CD4-positive, alpha-beta T cell treated with Interleukin-6 at 100 ng/mL for 8 hours (primary cell): Measurements from ENCODE around the gene MAP4K4.
"Not testable (repeated sequence)": the region's sequence is repeated elsewhere in the genome, so short reads cannot be mapped to it uniquely, and the experiment has no call there.

Experiments
- DNase-seq: peaks from one replicate; pipeline ENCODE4 v3.0.0-alpha.2; 2020; ENCODE audit warnings: mixed read lengths, low spot score

The MAP4K4 gene

DNA sequence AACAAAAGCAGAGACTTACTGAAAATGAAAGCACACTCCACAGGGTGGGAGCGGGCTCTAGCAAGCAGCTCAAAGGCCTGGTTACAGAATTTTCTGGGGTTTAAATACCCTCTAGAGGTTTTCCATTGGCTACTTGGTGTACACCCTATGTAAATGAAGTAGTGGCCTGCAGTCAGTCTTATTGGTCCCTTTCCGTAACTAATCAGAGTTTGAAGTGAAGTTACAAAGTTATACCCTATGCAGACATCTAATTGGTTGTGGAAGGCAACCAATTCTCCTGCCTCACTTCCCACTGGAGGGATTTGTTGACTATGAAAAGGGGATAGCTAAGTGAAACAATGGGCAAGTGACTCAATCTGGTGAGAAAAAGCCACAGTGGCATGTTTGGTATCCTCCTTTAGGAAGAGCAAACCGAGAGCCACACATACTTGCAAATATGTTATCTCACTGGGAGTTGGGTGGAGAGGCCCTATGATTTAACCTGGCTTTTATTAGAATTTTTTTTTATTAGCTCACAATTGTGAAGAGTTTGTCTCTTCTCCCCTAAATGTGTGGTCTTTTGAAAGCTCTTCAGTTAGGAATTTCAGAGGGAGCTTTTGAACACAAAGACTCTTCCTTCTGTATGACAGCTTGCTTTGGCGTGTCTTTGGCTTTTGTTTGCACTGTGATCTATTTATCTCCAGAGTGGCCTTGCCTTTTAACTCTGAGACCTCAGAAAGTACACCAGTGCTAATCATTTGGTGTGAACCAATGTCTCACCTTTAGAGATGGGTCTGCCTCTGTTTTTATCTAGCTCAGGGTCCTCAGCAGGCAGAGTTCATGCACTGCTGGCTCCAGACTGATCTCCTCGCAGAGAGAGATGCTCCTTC lies 69.6 kb downstream of the MAP4K4 start:
- no peak for DNase-seq

GRCh38 chr2:101768556-101769220 lies 71.2 kb downstream of the MAP4K4 start:
- peak; percentile 23 for DNase-seq

- not testable (repeated sequence) for DNase-seq
Observed at GRCh38 chr2:101769726-101770125, 72.2 kb downstream of the MAP4K4 start.

- no peak for DNase-seq
Observed at GRCh38 chr2:101770726-101771125, 73.2 kb downstream of the MAP4K4 start.

- no peak for DNase-seq
Observed at GRCh38 chr2:101771227-101771902, 73.9 kb downstream of the MAP4K4 start.

GRCh38 chr2:101771910-101772321 lies 74.4 kb downstream of the MAP4K4 start:
- DNase-seq, result no peak

DNA sequence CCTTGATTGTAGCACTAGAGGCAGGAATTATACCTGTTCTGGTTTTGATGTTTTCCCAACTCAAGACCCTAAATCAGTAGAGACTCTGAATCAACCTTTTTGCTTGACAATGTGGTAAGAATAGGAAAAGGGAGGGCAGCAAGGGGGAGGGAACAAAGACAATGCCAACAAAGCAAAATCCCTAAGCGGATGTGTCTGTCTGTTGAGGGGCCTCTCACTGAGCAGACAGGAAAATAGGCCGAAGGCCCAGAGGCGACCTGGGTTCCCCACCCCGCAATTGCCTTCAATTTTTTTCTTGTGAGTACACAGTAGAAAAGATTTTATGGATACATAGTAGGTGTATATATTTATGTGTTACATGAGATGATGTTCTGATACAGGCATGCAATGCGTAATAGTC lies 75.6 kb downstream of the MAP4K4 start:
- no peak for DNase-seq

DNA sequence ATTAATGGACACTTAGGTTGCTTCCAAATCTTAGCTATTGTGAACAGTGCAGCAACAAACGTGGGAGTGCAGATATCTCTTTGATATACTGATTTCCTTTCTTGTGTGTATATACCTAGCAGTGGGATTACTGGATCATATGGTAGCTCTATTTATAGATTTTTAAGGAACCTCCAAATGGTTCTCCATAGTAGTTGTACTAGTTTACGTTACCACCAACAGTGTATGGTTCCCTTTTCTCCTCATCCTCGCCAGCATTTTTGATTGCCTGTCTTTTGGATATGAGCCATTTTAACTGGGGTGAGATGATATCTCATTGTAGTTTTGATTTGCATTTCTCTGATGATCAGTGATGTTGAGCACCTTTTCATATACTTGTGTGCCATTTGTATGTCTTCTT lies 76.5 kb downstream of the MAP4K4 start:
- DNase-seq, result not testable (repeated sequence)

GRCh38 chr2:101775092-101775491 lies 77.6 kb downstream of the MAP4K4 start:
- no peak for DNase-seq

DNA sequence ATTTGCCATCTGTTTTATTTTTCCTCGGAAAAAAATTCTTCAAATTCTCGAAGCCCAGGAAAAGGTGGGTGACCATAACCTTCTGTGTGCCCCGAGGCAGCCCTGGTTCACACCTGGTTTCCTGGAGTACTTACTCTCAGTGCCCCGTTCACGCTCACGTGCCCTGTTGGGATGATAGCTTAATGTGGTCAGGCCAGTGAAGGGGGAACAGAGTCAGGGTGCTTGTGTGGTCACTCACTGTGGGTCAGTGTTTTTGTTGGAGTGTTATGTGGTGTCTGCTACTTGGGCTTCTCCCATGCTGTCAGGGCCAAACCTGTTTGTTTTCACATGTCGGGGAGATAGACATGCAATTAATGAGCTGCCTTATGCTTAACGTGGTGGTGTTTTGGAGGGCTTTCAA lies 78.1 kb downstream of the MAP4K4 start:
- DNase-seq, result no peak

- DNase-seq, result no peak
Observed at GRCh38 chr2:101776172-101777043, 78.9 kb downstream of the MAP4K4 start.

DNA sequence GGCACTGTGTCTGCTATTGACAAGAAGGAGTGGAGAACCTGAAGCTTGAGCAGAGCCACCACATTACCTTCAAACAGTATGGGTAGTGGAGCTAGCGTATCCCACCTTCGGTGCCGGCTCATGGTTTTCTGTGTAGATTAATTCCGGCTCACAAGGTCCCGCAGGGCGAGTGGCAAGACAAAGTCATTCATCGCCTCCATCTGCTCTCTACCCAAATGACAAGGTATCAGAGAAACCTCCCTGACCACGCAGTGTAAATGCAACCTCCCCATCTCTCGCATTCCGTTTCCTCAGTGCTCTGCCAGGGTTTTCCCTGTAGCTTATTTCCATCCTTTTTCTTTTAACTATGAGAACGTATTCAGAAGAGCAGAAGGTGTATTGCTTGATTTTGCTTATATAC lies 79.8 kb downstream of the MAP4K4 start:
- DNase-seq, result no peak

GRCh38 chr2:101778102-101778501 lies 80.6 kb downstream of the MAP4K4 start:
- DNase-seq, result no peak

GRCh38 chr2:101779190-101779589 lies 81.7 kb downstream of the MAP4K4 start:
- DNase-seq, result no peak

- no peak for DNase-seq
Observed at GRCh38 chr2:101779656-101780055, 82.1 kb downstream of the MAP4K4 start.

DNA sequence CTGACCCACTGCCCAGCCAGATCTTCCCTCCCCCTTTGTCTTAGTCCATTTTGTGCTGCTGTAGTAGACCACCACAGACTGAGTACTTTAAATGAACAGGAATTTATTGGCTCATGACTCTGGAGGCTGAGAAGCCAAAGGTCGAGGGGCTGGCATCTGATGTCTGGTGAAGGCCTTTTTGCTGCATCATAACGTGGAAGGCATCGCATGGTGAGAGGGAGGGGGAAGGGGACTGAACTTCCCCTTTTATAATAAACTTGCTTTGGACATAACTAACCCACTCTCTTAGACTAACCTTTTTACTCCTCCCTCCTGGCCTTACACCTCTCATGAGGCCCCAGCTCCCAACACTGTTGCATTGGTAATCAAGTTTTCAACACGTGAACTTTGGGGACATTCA lies 83.8 kb downstream of the MAP4K4 start:
- no peak for DNase-seq

- DNase-seq, result no peak
Observed at GRCh38 chr2:101781791-101782426, 84.4 kb downstream of the MAP4K4 start.

- DNase-seq, result no peak
Observed at GRCh38 chr2:101782427-101782792, 84.9 kb downstream of the MAP4K4 start.

DNA sequence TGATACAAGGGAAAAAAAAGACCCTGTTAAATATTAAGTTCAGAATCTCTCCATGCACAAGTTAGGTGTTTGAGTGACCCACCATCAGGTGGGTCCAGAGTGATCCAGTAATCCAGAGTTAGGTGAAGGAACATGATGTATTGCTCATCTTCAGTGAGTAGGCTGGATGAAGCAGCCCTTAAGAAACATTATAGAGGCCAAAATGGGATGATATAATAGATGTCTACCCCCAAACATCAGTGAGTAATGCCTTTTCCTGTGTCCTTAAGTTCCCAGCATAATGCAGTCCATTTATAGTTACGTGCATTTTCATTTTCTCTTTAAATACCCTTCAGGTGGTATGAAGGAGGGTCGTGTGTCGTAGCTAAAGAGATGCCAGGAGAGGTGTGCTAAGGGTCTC lies 89.6 kb downstream of the MAP4K4 start:
- no peak for DNase-seq

GRCh38 chr2:101788565-101788964 lies 91.1 kb downstream of the MAP4K4 start:
- no peak for DNase-seq
